C4-2B (cell line): ENCODE data around the gene ATP7B.

Experiments
- H3K27ac ChIP-seq: fragments of 450-650 bp; 2 replicates; pipeline ENCODE4 v1.5.1; 2017
- CTCF ChIP-seq: fragments of 450-650 bp; conservative IDR thresholded peaks from 2 replicates; pipeline ENCODE4 v1.5.1; 2017; ENCODE audit warnings: mild to moderate bottlenecking
- ZFX ChIP-seq: fragments of 450-650 bp; IDR thresholded peaks from 2 replicates; pipeline ENCODE4 v1.6.1; 2017

Gene ATP7B

GRCh38 chr13:51931606-51932005 is 79.6 kb downstream of the ATP7B start:
- no peak overlapping the region for H3K27ac ChIP-seq
- TF ChIP-seq ZFX (no peak), CTCF (no peak)

- TF ChIP-seq CTCF, result no peak
- no peak for TF ChIP-seq ZFX
- H3K27ac ChIP-seq, result no peak overlapping the region
Observed at GRCh38 chr13:51929699-51930098, 81.6 kb downstream of the ATP7B start.

- no peak overlapping the region for H3K27ac ChIP-seq
- TF ChIP-seq CTCF (no peak), ZFX (no peak)
Observed at GRCh38 chr13:51928231-51928630, 83.0 kb downstream of the ATP7B start.

- no peak overlapping the region for H3K27ac ChIP-seq
- TF ChIP-seq CTCF (no peak), ZFX (no peak)
Observed at GRCh38 chr13:51927129-51927528, 84.1 kb downstream of the ATP7B start.

GRCh38 chr13:51926528-51926885 is 84.7 kb downstream of the ATP7B start:
- no peak for TF ChIP-seq ZFX
- TF ChIP-seq CTCF, result no peak
- no peak overlapping the region for H3K27ac ChIP-seq

GRCh38 chr13:51925865-51926527 is 85.3 kb downstream of the ATP7B start:
- no peak for TF ChIP-seq ZFX
- no peak overlapping the region for H3K27ac ChIP-seq

GRCh38 chr13:51924756-51925544 is 86.3 kb downstream of the ATP7B start:
- no peak for TF ChIP-seq ZFX
- no peak for TF ChIP-seq CTCF
- no peak overlapping the region for H3K27ac ChIP-seq
